DLD1 (cell line): ENCODE results near the gene ACSL5.
"Not testable (repeated sequence)": the region's sequence is repeated elsewhere in the genome, so short reads cannot be mapped to it uniquely, and the experiment has no call there.

Experiments
- in situ Hi-C: cut with HindIII; loops from 2 replicates; pipeline ENCODE4 v1.10.0; 2017; ENCODE audit warnings: low sequenced_read_pairs

The ACSL5 gene

GRCh38 chr10:112372182-112372810, 1.6 kb upstream of the ACSL5 start:
- in situ Hi-C loops = not testable (repeated sequence)

DNA sequence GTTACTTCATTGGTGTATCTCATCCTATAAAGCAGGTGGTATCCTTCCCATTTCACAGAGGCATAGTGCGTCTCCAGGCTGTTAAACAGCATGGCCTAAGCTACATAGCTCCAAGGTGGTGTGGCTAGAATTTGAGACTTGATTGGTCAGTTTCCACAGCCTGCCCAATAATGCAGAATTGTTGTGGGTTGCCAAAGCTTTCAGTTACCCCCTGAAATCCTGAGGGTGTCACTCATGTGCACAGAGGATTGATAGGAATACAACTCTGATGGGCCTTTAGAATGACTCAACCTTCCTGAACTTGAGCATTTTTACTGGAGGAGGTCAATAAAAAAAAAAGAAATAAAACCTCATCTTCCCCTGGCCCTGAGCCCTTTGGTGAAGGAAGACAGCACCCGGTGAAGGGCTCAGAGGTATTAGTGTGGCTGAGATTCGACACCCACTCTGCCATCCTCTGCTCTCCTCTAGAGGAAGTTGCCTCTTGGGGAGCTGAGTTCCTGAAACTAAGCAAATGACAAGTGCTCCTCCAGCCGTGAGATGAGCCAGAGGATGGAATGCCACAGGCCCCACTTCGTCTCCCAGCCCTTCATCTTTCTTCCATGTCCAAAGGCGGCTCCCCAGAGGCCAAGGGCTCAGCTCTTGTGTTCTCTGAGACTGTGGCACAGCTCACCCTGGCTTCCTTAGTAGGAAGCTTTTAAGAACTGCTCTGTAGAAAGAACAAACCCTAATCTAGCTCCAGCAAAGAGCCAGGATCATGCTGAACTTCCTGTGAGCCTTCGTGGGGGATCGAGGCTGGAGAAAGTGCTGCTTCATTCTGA, 1.0 kb downstream of the ACSL5 start:
- in situ Hi-C loops = no loop called here

GRCh38 chr10:112375721-112376395, 1.9 kb downstream of the ACSL5 start:
- in situ Hi-C loops = no loop called here

- in situ Hi-C loops = no loop called here
Observed at GRCh38 chr10:112376396-112376790, 2.5 kb downstream of the ACSL5 start.

- in situ Hi-C loops = not testable (repeated sequence)
Observed at GRCh38 chr10:112377116-112377515, 3.2 kb downstream of the ACSL5 start.

- in situ Hi-C loops = no loop called here
Observed at GRCh38 chr10:112379635-112380296, 5.8 kb downstream of the ACSL5 start.

GRCh38 chr10:112382515-112383235, 8.8 kb downstream of the ACSL5 start:
- in situ Hi-C loops = no loop called here

DNA sequence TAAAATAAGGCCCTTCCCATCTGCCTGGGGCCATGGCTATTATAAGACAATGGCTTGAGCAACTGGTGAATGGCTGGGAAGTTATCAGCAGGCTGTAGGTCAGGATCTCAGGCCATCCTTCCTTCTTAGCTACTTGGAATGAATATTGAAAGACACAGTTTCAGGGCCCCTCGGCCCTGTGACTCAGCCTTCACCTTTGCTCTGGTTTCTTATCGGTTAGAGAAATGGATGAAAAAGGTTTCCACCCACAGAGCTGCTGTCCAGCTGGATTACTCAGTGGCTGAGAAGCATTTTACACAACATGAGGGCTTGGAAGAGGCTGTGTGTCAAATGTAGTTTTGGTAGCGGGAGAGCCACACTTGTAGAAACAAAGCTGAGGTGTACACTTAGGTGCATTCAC, 9.4 kb downstream of the ACSL5 start:
- in situ Hi-C loops = no loop called here

DNA sequence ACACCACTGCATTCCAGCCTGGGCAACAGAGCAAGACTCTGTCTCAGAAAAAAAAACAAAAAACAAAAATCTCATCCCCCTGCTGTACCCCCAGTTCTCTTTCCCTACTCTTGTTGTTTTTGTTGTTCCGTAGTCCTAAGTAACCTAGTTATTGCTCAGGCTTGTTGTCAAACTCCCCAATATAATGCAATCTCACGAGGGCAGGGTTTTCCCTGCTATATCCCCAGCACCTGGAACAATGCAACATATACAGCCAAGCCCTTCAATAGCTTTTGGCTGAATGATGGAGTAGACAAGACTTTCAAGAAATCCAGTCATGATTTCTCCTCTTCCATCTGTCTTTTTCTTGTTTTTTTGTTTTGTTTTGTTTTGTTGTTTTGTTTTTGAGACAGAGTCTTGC, 10.2 kb downstream of the ACSL5 start:
- in situ Hi-C loops = no loop called here

GRCh38 chr10:112385201-112385600, 11.3 kb downstream of the ACSL5 start:
- in situ Hi-C loops = no loop called here

DNA sequence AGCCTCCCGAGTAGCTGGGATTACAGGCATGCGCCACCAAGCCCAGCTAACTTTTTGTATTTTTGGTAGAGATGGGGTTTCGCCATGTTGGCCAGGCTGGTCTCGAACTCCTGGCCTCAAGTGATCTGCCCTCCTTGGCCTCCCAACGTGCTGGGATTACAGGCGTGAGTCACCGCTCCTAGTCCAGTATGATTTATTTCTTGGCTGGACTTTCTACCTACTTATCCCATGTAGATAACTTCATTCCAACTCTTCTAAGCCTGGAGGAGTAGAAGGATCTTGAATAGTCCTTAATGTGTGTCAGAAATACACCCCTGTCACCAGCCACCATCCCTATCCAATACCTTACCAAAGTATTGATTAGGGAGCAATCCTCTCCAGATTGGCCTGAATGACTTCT, 14.1 kb downstream of the ACSL5 start:
- in situ Hi-C loops = not testable (repeated sequence)

DNA sequence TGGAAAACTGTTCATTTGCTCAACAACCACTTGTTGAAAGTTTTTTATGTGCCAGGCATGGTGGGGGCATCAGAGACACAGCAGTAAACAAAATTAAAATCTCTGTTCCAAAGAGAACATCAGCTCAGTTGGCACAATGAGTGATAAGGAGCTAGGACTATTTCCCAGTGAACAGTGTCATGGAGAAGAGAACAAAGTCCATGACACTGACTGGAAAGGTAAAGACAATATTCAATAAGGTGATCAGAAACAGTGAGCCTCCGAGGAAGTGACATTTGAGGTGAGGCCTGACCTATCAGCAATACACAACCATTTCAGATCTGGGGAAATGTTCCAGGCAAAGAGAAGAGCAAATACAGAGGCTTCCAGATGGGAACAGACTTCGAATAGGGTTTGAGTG, 14.6 kb downstream of the ACSL5 start:
- in situ Hi-C loops = no loop called here

GRCh38 chr10:112389271-112389822, 15.4 kb downstream of the ACSL5 start:
- in situ Hi-C loops = no loop called here

DNA sequence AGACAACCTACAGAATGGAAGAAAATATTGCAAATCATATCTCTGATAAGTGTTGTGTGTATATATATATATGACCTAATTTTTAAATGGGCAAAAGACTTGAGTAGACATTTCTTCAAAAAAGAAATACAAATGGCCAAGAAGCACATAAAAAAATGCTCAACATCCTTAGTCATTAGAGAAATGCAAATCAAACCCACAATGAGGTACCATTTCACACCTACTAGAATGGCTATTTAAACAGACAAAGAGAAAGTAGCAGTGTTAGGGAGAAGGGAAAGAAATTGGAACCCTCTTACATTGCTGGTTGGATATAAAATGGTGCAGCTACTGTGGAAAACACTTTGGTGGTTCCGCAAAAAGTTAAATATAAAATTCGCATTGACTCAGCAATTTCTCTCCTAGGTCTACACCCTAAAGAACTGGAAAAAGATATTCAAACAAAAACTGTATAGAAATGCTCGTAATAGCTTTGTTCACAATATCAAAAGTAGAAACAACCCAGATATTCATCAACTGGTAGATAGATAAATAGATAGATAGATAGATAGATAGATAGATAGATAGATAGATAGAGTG, 16.3 kb downstream of the ACSL5 start:
- in situ Hi-C loops = no loop called here

- in situ Hi-C loops = no loop called here
Observed at GRCh38 chr10:112393341-112393740, 19.4 kb downstream of the ACSL5 start.

DNA sequence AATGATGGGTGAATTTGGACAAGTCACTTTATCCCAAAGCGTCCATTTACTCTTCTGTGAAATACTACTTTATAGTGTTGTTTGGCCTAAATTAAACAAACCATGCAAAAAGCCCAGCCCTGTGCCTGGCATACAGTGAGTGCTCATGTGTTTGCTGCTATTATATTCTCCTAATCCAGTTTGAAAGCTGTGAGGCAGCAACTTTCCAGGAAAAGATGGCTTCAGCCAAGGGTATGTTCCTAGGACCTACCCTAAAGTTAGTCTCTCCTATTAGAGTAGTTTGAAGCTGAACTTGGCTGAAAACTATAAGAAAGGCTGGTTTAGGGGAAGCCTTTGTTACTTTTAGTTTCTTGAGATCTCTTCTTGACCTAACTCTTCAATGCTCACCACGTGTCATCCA, 19.9 kb downstream of the ACSL5 start:
- in situ Hi-C loops = no loop called here

- in situ Hi-C loops = no loop called here
Observed at GRCh38 chr10:112394475-112394875, 20.6 kb downstream of the ACSL5 start.

- in situ Hi-C loops = no loop called here
Observed at GRCh38 chr10:112395809-112396530, 22.1 kb downstream of the ACSL5 start.

- in situ Hi-C loops = no loop called here
Observed at GRCh38 chr10:112397592-112397991, 23.7 kb downstream of the ACSL5 start.
